Esophagus squamous epithelium (tissue), 4 donors: ENCODE results near the gene IRX4.

Experiments
- POLR2A ChIP-seq, 4 donors: fragments of 450-650 bp; IDR thresholded peaks; one replicate each; pipeline ENCODE4 v1.6.1; 2017; ENCODE audit warnings: antibody characterized with exemption in 4 of 4, mild to moderate bottlenecking in 4 of 4, moderate library complexity in 3 of 4
- TF ChIP-seq, protein P1 (sequence below), 6 experiments: fragments of 450-650 bp in 4 of 6; fragments of 200-600 bp in 2 of 6; sonication (generic) in 2 of 6; IDR thresholded peaks; one replicate each; pipeline ENCODE4 v1.5.1; 2016 to 2019; ENCODE audit warnings: antibody characterized with exemption in 6 of 6, mild to moderate bottlenecking in 4 of 6, moderate library complexity in 4 of 6

DNA sequence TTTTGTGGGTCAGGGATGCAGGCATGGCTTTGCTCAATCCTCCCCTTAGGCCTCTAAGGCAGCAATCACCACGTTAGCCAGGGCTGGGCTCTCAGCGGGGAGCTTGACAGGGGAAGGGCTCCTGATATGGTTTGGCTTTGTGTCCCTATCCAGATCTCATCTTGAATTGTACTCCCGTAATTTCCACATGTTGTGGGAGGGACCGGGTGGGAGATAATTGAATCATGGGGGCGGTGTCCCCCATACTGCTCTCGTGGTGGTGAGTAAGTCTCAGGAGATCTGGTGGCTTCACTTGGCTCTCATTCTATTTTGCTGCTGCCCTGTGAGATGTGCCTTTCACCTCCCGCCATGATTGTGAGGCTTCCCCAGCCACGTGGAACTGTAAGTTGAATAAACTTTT, 11.5 kb upstream of the IRX4 start:
- TF ChIP-seq, protein P1, sequence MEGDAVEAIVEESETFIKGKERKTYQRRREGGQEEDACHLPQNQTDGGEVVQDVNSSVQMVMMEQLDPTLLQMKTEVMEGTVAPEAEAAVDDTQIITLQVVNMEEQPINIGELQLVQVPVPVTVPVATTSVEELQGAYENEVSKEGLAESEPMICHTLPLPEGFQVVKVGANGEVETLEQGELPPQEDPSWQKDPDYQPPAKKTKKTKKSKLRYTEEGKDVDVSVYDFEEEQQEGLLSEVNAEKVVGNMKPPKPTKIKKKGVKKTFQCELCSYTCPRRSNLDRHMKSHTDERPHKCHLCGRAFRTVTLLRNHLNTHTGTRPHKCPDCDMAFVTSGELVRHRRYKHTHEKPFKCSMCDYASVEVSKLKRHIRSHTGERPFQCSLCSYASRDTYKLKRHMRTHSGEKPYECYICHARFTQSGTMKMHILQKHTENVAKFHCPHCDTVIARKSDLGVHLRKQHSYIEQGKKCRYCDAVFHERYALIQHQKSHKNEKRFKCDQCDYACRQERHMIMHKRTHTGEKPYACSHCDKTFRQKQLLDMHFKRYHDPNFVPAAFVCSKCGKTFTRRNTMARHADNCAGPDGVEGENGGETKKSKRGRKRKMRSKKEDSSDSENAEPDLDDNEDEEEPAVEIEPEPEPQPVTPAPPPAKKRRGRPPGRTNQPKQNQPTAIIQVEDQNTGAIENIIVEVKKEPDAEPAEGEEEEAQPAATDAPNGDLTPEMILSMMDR (IDR thresholded peaks at IDR 0.05), result no peak
- no peak for TF ChIP-seq POLR2A (IDR thresholded peaks at IDR 0.05)
